ENCODE data around the gene SNRPD1.
"Not testable (repeated sequence)": the region's sequence is repeated elsewhere in the genome, so short reads cannot be mapped to it uniquely, and the experiment has no call there.

The SNRPD1 gene

GRCh38 chr18:21636769-21637168, 24.7 kb downstream of the SNRPD1 start:
- no peak for DNase-seq (ENCODE audit: low read depth in 2 of 2)

GRCh38 chr18:21638822-21639221, 26.7 kb downstream of the SNRPD1 start:
- DNase-seq (ENCODE audit: low read depth in 2 of 2): no peak

- DNase-seq (ENCODE audit: low read depth in 2 of 2): not testable (repeated sequence)
Measured at GRCh38 chr18:21640375-21640774, 28.3 kb downstream of the SNRPD1 start.

- DNase-seq (ENCODE audit: low read depth in 2 of 2): no peak
Measured at GRCh38 chr18:21650311-21650710, 38.2 kb downstream of the SNRPD1 start.

- DNase-seq (ENCODE audit: low read depth in 2 of 2): no peak
Measured at GRCh38 chr18:21652073-21652472, 40.0 kb downstream of the SNRPD1 start.

- DNase-seq (ENCODE audit: low read depth in 2 of 2): no peak
Measured at GRCh38 chr18:21653361-21653760, 41.2 kb downstream of the SNRPD1 start.

GRCh38 chr18:21656402-21656801, 44.3 kb downstream of the SNRPD1 start:
- no peak for DNase-seq (ENCODE audit: low read depth in 2 of 2)

GRCh38 chr18:21660078-21660477, 48.0 kb downstream of the SNRPD1 start:
- DNase-seq (ENCODE audit: low read depth in 2 of 2): no peak

GRCh38 chr18:21662581-21662980, 50.5 kb downstream of the SNRPD1 start:
- DNase-seq (ENCODE audit: low read depth in 2 of 2): no peak

- DNase-seq (ENCODE audit: low read depth in 2 of 2): no peak
Measured at GRCh38 chr18:21663578-21663977, 51.5 kb downstream of the SNRPD1 start.

- no peak for DNase-seq (ENCODE audit: low read depth in 2 of 2)
Measured at GRCh38 chr18:21664069-21664468, 52.0 kb downstream of the SNRPD1 start.

GRCh38 chr18:21669736-21670285, 57.7 kb downstream of the SNRPD1 start:
- DNase-seq (ENCODE audit: low read depth in 2 of 2): no peak

- DNase-seq (ENCODE audit: low read depth in 2 of 2): no peak
Measured at GRCh38 chr18:21672521-21673267, 60.6 kb downstream of the SNRPD1 start.

GRCh38 chr18:21675354-21675753, 63.2 kb downstream of the SNRPD1 start:
- not testable (repeated sequence) for DNase-seq (ENCODE audit: low read depth in 2 of 2)

- DNase-seq (ENCODE audit: low read depth in 2 of 2): no peak
Measured at GRCh38 chr18:21678859-21679258, 66.7 kb downstream of the SNRPD1 start.

GRCh38 chr18:21680161-21680560, 68.0 kb downstream of the SNRPD1 start:
- DNase-seq (ENCODE audit: low read depth in 2 of 2): no peak

GRCh38 chr18:21682371-21683051, 70.4 kb downstream of the SNRPD1 start:
- DNase-seq (ENCODE audit: low read depth in 2 of 2): no peak

Data from stimulated activated CD8-positive, alpha-beta memory T cell treated with anti-CD3 and anti-CD28 coated beads, Interleukin-7, amount 100 ng/mL, for 4 hours (primary cell).